HG02610 (cell line): ENCODE data around the gene OSBPL2.

Source experiments
- ATAC-seq: cut with Tn5 transposase; IDR thresholded peaks from one replicate; pipeline ENCODE4 v1.9.1; 2021; ENCODE audit warnings: mild to moderate bottlenecking, moderate library complexity; ENCODE audit not compliant: unreplicated experiment

OSBPL2 gene

DNA sequence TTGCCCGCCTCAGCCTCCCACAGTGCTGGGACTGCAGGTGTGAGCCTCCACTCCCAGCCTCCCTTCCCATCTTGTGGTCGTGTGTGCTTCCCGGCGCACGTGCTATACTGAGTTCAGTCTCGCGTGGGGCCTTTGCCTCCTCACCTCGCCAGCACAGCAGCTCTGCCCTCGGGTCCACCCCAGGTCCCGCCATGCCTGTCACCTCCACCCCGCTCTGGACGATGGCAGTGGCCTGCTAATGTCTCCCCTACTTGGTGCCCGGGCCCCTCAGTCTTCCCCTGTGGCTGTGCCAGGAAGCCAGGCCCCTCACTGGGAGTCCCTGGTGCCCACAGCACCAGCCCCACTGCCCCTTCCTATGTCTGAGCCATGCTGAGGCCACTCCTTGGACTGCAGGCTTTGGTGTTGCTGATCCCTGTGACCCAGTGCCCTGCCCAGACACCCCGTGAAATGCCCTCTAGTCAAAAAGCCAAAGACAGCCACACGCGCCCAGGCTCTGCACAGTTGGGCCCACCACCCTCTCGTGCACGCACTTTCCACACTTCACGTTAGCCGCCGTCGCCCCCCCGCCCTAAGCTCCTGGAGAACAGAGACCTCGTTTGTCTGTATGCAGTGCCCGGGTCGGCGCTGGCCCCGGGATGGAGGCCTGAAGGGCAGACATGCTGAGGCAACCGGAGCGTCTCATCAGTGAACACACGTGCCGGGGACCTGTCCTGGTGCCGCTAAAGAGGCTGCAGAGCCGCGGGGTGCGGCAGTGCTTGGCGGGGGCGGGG, 32.5 kb upstream of the OSBPL2 start:
- no peak for ATAC-seq

DNA sequence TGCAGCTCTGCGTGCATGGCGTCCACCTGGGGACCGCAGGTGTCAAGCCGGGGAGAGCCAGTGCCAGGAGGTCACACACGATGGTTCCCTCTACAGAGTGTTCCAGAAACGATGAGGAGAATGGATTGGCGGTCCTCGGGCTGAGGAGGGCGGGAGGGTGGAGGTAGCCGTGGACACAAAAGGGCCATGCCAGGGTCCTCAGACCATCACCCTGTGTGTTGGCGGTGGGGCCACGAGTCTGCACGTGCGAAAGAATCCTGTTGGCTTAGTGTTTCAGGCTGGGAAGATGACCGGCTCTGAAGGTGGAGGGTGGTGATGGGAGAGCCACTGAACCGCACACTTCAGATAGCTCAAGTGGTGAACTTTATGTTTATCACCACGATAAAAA, 31.9 kb upstream of the OSBPL2 start:
- no peak for ATAC-seq

DNA sequence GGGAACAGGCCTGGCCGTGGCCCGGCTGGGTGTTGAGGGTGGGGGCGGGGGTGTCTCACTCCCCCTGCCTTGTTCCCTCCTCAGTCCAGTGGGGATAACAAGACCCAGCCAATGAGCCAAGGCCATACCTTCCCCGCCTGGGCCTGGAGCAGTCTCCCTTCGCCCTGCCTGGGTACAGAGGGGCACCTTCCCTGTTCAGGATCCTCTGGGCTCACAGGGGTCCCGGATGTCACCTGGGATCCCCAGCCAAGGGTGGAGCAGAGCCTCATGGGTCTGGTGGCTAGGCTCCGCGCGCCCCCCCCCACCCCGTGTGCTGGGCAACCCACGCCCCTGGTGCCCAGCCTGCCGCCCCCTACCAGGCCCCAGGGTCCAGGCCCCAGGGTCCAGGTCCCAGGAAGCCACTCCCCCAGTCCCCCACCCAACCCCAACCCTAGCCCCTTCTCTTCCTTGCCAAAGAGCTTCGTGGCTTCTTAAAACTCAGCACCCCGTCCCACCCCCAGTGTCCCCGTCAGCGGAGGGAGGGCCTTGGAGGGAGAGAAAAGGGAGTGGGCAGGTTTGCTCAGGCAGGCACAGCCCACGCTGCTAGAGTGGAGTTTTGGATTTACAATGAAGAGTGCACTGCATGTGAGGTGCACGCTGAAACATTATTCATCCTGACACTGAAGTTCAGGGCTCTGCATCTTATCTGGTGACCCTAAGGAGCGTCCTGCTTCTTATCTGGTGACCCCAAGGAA, 30.1 kb upstream of the OSBPL2 start:
- no peak for ATAC-seq

DNA sequence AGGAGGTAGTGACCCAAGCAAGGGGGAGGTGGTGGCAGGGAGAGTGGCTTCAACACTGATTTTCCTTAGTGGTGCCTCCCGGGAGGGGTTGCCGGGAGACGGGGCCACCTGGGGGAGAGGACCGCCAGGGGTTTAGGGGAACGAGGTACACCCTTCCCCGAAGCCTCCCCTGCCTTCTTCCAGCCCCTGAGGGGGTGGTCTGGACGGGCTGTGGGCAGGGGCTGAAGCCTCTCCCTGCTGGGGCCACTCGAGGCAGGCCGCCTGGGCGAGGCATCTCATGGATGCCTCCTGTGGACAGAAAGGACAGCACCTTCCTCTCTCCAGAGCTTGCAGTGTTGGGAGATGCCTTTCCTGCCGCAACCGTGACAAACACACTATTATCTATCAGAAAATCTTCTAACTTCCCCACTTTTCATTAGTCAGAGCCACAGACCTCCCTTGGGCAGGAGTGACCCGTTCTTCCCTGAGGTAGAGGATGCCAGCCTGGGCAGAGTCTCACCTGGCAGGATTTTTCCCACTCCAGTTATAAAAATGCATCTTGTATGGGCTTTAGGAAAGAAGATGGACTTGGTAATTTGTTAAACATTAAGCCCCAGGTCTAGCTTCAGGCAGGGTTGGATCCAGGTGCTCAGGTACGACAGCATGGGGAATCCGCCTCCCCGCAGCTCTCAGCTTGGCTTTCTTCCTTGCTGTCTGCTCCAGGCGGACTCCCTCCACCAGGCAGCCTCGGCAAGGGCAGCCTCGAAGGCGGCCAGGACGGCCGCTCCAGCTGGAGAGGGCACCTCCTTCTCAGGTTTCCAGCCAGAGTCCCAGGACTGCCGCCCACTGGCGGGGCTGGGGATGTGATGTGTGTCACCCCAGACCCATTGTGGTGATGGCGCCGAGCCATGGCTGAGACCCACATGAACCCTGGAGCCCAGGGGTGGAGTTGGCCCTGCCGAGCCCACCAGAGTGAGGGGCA, 29.2 kb upstream of the OSBPL2 start:
- no peak for ATAC-seq

DNA sequence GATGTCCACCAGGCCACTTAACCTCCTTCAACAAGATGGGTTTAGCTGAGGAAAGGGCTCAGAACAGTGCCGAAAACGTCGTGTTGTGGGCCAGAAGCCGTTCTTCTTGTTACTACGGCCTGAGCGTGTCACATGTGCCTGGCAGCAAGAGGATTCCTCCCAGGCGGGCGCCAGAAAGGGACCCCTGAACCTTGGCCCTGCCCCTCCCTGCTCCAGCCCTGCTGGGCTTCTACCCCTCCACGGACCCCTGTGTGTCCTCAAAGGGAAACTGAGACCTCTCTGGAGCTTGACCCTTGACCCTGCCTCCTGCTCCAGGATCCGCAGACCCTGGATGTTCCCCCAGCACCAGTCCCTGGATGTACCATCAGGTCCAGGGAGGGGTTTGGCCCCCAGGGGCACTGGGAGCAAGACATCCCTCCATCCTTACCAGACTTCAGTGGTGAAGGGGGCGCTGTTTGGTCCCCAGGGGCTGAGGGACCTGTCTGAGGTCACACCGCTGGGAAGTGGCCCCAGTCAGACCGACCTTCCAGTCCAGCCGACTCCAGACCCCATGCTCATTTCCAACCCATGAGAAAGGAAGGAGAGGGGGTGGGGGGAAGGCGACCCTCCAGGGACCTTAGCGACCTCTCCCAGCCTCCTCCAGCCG, 28.3 kb upstream of the OSBPL2 start:
- no peak for ATAC-seq

DNA sequence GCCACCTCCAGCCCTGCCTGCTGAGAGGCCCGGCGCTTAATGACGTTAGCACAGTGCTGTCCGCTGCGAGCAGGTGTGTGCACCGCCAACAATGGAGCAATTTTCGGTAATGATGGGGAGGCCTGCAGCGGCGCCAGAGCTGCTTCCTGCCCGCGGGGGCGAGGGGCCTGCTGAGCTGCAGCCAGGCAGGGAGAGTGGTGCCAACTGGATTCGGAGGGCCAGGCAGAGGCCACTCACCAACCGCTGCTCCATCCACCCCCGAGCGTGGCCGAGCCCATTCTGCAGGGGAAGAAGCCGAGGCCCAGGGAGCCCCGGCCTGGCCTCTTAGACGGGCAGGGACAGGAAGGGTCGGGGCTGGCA, 27.8 kb upstream of the OSBPL2 start:
- no peak for ATAC-seq

DNA sequence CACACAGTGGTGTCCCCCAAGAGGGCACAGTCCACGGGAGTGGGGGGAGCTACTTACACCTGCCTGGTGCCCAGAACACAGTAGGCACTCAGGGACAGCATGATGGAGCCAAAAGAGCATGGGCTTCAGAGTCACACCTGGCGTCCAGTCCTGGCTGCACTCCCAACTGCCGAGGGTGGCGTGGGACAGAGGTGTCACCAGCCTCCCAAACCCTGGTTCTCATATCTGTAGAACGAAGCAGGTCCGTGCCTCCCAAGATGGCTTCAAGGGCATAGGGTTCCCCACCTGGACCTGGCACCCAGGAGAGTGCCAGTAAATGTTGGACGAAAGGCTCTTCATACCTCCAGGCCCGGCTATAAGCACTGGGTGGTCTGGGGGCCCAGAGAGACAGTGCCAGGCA, 27.1 kb upstream of the OSBPL2 start:
- ATAC-seq = no peak

DNA sequence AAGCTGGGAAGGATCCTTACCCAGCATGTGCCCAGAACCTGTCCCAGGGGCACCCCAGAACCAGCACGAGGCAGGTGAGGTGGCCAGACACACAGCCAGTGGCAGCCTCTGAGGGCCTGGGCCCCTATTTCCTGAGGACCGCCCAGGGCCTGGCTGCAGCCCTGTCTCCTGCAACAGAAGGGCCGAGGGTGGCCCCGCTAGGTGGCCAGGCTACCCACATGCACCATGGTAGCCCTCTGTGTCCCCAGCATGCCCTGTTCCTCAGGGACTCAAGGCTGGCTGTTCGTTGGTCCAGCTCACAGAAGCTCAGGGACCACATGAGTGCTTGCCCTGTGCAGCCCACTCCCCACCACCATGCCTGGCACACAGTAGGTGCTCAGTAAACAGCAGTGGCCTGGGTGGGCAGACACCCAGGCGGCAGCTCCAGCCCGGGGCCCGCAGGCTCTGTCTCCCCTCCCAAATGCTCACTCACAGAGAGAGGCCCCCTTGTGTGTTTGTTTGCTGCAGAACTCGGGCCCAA, 26.5 kb upstream of the OSBPL2 start:
- ATAC-seq = no peak

DNA sequence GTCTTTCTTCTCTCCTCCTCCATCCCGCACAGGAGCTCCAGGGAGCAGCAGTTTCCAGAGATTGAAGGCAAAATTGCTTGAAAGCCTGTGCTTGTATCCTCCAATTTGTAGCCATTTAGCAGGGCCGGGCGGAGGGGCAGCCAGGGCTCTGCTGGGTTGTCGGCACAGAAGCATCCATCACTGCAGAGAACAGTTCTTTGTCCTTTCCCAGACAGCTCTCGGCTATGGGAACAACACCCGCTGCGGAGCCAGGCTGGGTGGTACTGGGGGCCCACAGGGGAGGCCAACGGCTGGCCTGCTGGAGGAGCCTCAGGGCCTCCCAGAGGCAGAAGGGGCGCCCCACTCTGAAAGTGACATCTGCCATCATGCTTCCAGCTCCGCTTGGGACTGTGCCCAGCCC, 26.0 kb upstream of the OSBPL2 start:
- ATAC-seq = no peak

DNA sequence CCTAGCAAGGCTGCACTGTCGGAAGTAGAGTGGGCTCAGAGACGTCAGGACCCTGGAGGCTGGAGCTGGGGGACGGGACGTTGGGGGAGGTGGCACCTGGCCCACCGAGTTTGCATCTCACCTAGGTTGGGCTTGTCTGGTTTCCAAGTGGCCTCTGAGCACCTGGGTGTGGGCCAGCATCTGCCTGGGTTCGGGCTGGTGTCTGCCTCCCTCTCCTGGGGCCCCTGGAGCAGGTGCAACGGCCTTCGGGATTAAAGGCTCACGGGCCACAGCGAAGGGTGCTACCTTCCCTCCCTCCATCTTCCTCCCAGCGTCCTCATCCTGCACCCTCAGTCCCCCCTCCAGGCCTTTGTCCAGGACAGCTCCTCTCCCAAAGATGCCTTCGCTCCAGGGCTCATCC, 24.3 kb upstream of the OSBPL2 start:
- no peak for ATAC-seq

DNA sequence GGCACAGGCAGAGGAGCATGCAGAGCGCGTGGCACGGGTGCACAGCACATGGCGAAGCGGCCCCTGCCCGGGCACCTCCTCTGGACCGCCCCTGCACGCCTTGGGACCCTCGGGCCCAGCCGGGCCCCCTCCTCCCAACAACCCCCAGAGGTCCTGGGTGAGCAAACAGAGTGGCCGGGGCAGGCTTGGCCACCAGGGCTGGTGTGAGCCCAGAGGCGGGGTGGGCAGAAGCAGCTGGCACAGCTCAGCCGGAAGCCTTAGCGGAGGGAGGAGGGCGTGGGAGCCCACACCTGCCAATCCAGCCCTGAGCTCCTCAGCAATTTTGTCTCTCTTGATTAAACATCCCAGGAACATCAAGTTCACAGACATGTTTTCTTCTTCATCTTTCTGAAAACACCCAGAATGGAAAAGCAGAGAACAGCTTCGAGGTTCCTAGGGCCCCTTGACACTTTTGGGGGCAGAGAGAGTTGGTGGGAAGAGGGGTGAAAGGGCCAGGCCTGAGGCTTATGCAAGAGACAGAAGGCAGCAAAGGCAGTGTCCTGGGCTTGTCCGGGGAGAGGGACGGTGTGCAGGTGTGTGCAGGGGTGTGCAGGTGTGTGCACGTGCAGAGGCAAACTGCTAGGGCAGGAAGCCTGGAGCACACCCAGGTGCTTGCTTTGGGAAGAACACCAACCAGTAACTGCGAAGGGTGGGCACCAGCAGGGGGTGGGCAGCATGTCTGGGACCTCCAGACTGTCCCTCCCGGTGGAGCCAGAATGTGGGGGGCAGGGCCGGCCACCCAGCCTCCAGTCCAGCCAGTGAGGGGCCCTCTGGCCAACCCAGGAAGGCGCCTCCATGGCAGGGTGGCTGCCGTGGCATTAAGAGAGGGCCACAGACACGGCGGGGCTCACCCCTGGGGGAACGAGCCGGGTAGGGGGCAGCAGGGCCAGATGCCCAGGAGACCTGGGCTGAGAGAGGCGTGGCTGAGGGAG, 23.0 kb upstream of the OSBPL2 start:
- no peak for ATAC-seq

DNA sequence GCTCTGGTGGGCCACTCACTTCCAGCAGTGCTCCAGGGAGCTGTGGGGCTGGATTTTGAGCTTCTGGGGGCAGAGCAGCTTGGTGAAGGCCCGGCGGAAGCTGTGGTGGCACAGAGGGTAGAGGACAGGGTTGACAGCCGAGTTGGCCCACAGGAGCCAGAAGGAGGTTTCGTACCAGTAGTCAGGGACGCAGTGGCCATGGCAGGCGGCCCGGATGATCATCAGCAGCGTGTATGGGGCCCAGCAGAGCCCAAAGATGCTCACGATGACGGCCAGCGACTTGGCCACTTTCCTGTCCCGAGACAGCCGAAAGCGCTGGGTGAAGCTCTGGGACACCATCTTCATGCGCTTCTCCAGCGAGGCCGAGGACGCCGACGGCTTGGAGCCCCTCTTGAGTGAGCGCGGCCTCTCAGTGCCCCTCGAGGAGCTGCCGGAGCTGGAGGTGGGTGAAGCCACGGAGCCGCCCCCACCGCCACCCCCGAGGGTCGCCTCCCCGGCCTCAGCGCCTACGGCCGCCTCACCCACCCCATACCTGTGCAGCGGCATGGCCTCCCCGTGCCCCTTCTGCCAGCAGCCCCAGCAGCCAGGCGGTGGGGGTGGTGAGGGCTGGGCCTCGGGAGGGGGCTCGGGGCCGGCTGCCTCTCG, 22.2 kb upstream of the OSBPL2 start:
- no peak for ATAC-seq

DNA sequence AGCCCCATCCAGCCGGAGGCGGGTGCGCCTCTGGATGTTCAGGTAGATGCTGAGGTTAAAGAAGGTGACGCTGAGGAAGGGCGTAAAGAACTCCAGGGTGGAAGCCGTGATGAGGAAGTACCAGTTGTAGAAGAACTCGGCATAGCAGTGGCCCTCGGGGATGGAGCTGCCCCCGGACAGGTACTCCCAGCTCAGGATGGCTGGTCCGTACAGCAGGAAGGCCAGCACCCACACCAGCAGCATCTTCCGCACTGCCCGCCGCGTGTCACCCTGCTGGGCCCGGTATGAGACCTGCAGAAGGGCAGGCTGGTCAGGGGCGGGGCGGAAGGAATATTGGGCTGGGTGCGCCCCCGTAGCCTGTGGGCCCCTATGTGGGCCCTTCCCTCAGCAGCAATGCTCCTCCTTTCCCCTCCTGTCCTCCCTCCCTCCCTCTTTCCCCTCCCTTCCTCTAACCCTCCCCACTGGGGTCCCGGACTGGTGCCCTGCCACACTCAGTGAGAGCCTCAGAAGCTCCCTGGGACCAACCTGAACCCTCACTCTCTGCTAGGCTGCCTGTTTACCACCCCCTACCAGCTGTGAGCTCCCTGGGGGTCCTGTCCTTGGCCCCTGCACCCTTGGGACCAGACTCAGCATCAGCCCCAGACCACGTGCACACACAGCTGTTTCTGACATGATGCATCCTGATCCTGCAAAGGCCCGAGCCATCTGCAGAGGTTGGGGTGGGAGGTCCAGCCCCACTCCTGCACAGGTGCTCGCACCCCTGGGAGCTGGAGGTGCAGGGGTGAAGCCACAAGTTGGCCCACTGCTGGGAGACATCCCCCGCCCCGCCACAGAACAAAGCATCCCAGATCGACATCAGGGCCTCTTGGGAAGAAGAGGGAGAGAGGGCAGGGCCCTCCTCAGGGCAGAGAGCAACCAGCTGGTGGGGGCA, 21.4 kb upstream of the OSBPL2 start:
- ATAC-seq = no peak

DNA sequence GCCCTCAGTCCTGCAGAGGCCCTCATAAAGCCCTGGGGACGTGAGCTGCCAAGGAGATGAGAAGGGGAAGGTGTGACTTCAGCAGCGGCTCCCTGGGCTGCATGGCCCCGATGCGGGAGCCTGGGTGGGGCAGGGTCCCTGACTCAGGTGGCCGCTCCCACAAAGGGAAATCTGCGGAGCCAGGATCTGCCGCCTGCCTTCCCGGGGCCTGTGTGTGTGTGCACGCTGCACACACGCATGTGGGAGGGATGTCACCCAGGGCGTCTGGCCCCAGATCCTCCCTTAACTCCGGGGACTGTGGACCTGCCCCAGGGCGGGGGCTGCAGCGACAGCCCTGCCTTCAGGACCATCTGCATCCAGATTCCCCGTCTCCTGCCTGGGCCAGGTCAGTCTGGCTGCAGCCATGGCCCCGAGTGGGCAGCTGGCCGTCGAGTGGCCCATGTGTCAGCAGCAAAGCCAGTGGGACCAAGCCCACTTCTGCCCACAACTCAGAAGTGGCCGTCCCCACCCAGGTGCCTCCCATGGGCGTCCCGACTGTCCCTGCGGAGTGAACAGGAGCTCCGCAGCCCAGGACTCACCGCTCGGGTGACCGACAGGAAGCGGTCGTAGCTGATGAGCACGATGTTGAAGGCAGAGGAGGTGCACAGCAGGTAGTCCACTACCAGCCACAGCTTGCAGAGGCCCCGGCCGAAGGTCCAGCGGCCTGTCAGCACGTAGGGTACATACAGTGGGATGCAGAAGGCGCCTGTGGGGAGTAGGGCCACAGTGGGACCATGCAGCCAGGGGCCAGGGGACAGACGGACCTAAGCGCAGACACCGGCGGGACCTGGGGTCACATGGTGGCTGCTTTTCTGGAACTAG, 20.2 kb upstream of the OSBPL2 start:
- ATAC-seq = no peak

DNA sequence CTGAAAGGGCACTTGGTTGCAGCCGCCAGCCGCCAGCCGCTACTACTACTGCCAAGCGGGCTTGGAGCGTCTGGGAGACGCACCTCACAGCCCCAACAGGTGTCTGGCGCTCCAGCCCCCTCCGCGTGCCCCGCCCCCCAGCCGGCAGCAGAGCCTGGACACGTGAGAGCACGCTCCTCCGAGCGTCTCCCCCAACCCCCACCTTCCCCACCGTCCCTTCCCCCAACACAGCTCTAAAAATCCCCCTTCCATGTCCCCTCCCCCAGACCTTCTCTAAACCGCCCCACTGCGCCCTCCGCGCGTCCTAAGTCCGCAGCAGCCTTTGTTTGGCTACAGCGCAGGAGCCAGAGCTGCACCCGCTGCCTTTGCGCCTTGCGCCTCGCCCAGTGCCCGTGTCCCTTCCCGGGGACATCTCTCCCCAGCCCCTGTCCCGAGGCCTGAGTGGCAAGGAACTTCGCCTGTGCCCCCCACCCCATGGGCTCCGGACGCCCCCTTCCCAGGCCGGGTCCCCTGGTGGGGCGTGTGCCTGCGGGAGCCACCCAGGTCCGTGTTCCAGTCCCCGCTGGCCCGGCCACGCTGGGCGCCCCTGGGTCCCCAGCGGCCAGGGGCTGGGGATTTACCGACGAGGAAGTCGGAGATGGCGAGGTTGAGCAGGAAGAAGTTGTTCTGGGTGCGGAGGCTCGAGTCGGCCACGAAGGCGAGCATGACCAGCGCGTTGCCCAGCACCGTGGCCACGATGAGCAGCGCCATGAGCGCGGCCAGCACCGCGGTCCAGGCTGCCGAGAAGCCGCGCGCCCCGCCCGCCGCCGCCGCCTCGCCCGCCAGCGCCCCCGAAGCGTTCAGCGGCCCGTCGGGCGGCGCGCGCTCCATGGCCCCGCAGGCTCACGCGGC, 19.0 kb upstream of the OSBPL2 start:
- ATAC-seq = no peak

DNA sequence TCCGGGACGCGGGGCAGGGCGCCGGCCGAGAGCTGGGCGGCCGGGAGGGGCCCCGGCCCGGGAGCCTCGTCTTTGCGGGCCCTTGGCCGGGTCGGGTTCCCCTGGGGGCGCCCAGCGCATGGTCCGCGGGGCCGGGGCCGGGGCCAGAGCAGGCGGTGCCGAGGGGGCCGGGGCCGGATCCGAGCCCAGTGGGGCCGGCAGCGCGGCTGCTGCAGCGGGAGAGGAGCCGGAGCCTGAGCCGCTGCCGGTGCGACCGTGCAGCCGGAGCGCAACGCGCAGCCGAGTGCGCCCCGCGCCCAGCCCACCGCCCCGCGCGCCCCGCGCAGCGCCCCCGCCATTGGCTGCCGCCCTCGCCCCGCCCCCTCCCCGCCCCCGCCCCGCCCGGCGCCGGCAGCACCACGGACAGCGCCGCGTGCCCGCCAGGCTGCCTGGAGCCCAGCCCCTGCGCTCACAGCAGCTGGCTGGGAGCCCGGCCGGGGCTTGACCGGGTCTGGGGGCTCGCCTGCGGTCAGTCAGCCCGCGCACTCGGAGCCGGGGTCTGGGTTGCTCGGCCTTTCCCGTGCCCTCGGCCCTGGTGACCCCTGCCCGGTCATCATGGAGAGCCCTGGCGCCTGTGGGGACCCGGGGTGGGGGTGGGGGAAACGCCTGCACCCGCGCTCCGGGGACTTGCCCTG, 18.2 kb upstream of the OSBPL2 start, which contains the start of gene HRH3:
Gene HRH3, minus strand, starts transcription at position 287 of the 674 bp plus-strand sequence. CDS start 308 bp downstream, outside the sequence.
- ATAC-seq = no peak
